Activated CD8-positive, alpha-beta memory T cell treated with anti-CD3 and anti-CD28 coated beads for 48 hours (primary cell): ENCODE results near the gene NME5.
A peak's percentile ranks its signal among the peaks of the same experiment; 100 is the strongest.
"Not testable (repeated sequence)": the region's sequence is repeated elsewhere in the genome, so short reads cannot be mapped to it uniquely, and the experiment has no call there.

Experiments
- DNase-seq, 3 experiments: peaks; one replicate each; pipeline ENCODE4 v3.0.0-alpha.2; 2020; ENCODE audit warnings: low read depth in 2 of 3, low spot score in 2 of 3

The NME5 gene

GRCh38 chr5:138082033-138082432, 57.2 kb downstream of the NME5 start:
- no peak for DNase-seq

GRCh38 chr5:138078006-138078643, 61.1 kb downstream of the NME5 start:
- DNase-seq: no peak

- DNase-seq: no peak
These were observed 62.0 kb downstream of the NME5 start for GRCh38 chr5:138077064-138077696.

- not testable (repeated sequence) for DNase-seq
These were observed 69.2 kb downstream of the NME5 start for GRCh38 chr5:138070026-138070425.

GRCh38 chr5:138068742-138069600, 70.3 kb downstream of the NME5 start:
- DNase-seq: peak; percentile 22 to 59 (median 32)

- DNase-seq: no peak
These were observed 71.3 kb downstream of the NME5 start for GRCh38 chr5:138067945-138068344.
